Lower lobe of right lung (tissue), 2 donors: ENCODE results near the gene RGS1. TPM values are rescaled to one million over a fixed set of nuclear protein-coding genes. Genes with fewer than 3 reads are reported as not detected.

Experiments
- ATAC-seq, 2 donors: fragments of 200-7000 bp; cut with Tn5 transposase; one replicate each; pipeline ENCODE4 v1.9.1; 2020 to 2022; ENCODE audit warnings: mild to moderate bottlenecking in 2 of 2, moderate library complexity in 2 of 2
- DNase-seq: peaks from one replicate; pipeline ENCODE4 v3.0.0-alpha.2; 2020
- H3K27ac ChIP-seq: fragments of 200-600 bp; one replicate; pipeline ENCODE4 v1.8.0; 2022
- H3K27me3 ChIP-seq: fragments of 200-600 bp; one replicate; pipeline ENCODE4 v1.8.0; 2022; ENCODE audit warnings: low read depth
- H3K36me3 ChIP-seq: fragments of 200-600 bp; one replicate; pipeline ENCODE4 v1.8.0; 2022; ENCODE audit warnings: mild to moderate bottlenecking
- H3K4me1 ChIP-seq: fragments of 200-600 bp; one replicate; pipeline ENCODE4 v1.8.0; 2022
- H3K4me3 ChIP-seq: fragments of 200-600 bp; one replicate; pipeline ENCODE4 v1.8.0; 2022; ENCODE audit warnings: mild to moderate bottlenecking
- H3K9me3 ChIP-seq: fragments of 200-600 bp; one replicate; pipeline ENCODE4 v1.8.0; 2022
- intact Hi-C: fragments of 100-400 bp; cut with DNase I; formaldehyde crosslinking; loops from one replicate; pipeline ENCODE4 v1.11.0; 2022
- total RNA-seq: library from RNA; stranded (reverse); fragmentation: NEBNext Ultra II Directional; extraction: Animal tissue kit (Norgen Biotek cat#: 25700); gene quantifications from one replicate; pipeline ENCODE4 v1.2.1, GENCODE V29; 2021
- TF ChIP-seq, protein P1 (sequence below): fragments of 200-600 bp; IDR thresholded peaks from one replicate; pipeline ENCODE4 v1.8.0; 2022; ENCODE audit warnings: antibody characterized with exemption, mild to moderate bottlenecking
- donor health status: DM: no; HTN: yes; CAD: no; lungs with severe emphysema.

RGS1 gene
- total RNA-seq, 1 donor from 2014 or later = 16.3 TPM

DNA sequence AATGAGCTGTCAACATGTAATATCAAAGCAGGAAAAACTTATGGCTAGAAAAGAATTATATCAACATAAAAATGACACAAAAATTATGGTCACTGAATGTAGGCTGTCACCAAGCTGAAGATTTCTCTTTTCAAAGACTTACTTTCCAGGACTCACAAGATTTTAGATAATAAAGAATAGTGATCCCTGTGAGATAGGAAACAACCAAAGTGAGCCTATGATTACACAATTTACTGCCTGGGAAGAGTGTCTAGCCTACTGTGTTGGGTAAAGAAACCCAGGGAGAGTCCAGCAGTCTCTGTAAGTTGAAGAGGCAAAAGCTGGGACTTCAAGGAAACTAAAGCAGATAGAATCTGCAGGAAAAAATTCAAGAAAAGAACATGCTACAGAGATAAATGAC is 20.2 kb upstream of the RGS1 start:
- Histone ChIP-seq H3K4me1 (peaks cover 5% of the 10 kb centered on the region), H3K9me3 (no peaks in the 10 kb centered on the region), H3K27me3 (no peaks in the 10 kb centered on the region), H3K27ac (no peak overlapping the region), H3K36me3 (no peaks in the 10 kb centered on the region), H3K4me3 (no peak overlapping the region)
- ATAC-seq (no peak), DNase-seq (no peak)
- TF ChIP-seq, protein P1, sequence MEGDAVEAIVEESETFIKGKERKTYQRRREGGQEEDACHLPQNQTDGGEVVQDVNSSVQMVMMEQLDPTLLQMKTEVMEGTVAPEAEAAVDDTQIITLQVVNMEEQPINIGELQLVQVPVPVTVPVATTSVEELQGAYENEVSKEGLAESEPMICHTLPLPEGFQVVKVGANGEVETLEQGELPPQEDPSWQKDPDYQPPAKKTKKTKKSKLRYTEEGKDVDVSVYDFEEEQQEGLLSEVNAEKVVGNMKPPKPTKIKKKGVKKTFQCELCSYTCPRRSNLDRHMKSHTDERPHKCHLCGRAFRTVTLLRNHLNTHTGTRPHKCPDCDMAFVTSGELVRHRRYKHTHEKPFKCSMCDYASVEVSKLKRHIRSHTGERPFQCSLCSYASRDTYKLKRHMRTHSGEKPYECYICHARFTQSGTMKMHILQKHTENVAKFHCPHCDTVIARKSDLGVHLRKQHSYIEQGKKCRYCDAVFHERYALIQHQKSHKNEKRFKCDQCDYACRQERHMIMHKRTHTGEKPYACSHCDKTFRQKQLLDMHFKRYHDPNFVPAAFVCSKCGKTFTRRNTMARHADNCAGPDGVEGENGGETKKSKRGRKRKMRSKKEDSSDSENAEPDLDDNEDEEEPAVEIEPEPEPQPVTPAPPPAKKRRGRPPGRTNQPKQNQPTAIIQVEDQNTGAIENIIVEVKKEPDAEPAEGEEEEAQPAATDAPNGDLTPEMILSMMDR = no peak
- intact Hi-C loops = no loop called here

DNA sequence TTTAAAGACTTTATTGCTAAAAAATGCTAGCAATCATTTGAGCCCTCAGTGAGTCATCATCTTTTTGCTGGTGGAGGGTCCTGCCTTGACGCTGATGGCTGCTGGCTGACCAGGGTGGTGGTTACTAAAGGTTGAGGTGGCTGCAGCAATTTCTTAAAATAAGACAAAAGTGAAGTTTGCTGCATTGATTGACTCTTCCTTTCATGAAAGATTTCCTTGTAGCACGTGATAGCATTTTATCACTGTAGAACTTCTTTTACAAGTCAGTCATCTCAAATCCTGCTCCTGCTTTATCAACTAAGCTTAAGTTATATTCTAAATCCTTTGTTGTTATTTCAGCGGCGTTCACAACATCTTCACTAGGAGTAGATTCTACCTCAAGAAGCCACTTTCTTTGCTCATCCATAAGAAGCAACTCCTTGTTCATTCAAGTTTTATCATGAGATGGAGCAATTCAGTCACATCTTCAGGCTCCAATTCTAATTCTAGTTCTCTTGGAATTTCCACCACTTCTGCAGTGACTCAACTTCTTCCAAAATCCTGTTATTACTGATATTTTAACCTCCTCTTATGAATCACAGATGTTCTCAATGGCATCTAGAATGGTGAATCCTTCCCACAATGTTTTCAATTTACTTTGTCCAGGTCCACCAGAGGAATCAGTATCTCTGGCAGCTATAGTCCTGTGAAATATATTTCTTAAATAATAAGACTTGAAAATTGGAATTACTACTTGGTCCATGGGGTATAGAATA is 17.6 kb upstream of the RGS1 start:
- TF ChIP-seq, protein P1 = no peak
- intact Hi-C loops = no loop called here
- ATAC-seq (no peak), DNase-seq (no peak)
- Histone ChIP-seq H3K27ac (no peak overlapping the region), H3K4me3 (no peak overlapping the region), H3K27me3 (no peaks in the 10 kb centered on the region), H3K36me3 (no peaks in the 10 kb centered on the region), H3K4me1 (no peaks in the 10 kb centered on the region), H3K9me3 (no peaks in the 10 kb centered on the region)

DNA sequence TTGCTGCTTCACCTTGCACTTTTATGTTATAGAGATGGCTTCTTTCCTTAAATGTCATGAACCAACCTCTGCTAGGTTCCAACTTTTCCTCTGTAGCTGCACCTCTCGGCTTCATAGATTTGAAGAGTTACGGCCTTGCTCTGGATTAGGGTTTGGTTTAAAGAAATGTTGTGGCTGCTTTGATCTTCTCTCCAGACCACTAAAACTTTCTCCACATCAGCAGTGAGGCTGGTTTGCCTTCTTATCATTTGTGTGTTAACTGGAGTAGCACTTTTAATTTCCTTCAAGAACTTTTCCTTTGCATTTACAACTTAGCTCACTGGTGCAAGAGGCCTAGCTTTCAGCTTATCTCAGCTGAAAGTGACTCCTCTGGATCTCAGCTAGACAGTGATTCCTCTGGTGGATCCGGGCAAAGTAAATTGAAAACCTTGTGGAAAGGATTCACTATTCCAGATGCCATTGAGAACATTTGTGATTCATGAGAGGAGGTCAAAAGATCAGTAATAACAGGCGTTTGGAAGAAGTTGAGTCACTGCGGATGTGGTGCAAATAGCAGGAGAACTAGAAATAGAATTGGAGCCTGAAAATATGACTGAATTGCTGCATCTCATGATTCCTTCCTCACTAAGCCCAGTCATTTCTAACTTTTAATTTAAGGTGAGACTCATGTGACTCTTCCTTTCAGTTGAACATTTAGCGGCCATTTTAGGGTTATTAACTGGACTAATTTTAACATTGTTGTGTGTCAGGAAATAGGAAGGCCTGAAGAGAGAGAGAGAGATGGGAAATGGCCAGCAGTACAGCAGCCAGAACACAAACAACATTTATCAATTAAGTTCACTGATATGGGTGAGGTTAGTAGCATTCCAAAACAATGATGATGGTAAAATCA is 16.2 kb upstream of the RGS1 start:
- peak overlapping the region; percentile 19 for H3K27ac ChIP-seq
- TF ChIP-seq, protein P1 = no peak
- no peaks in the 10 kb centered on the region for H3K9me3 ChIP-seq
- no peaks in the 10 kb centered on the region for H3K4me1 ChIP-seq
- no peak overlapping the region for H3K4me3 ChIP-seq
- DNase-seq (no peak), ATAC-seq (no peak)
- intact Hi-C loops = no loop called here
- no peaks in the 10 kb centered on the region for H3K36me3 ChIP-seq
- H3K27me3 ChIP-seq = no peaks in the 10 kb centered on the region

DNA sequence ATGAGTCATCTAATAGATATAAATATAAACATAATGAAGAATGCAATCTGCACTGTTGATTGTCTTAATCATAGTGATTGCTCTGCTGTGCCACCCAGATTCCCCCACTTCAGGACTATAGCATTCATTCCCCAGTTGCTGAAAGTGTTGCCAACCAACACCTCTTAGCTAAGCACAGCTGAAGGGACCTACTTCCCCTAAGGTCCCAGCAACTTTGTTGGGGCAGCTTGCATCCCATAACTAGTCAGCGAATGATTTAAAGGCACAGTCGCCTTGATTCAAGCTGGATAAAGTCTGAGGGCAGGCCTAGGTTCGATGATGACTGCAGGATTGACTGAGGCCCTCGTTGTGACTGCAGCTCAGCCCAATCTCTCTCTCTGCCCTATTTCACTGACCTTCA is 14.3 kb upstream of the RGS1 start:
- no peaks in the 10 kb centered on the region for H3K9me3 ChIP-seq
- TF ChIP-seq, protein P1 = no peak
- no peaks in the 10 kb centered on the region for H3K27me3 ChIP-seq
- H3K4me3 ChIP-seq = no peak overlapping the region
- DNase-seq (no peak), ATAC-seq (no peak)
- intact Hi-C loops = no loop called here
- no peaks in the 10 kb centered on the region for H3K4me1 ChIP-seq
- H3K27ac ChIP-seq = no peak overlapping the region
- H3K36me3 ChIP-seq = no peaks in the 10 kb centered on the region

DNA sequence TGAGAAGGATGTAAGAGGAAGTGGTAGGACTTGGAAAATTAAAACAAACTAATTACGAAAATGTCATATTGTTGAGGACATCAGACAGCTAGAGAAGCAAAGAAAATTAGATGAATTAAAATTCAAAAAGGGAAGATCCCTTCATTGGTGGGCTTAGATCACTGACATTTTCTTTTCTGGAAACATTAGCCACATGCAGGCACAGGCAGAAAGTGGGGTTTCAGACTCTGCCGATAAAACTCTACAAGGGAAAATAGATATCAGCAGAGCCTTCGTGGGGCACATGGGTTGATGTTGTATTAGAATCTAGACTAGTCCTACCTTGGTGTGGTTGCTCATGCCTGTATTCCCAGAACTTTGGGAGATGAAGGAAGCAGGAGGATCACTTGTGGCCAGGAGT is 12.4 kb upstream of the RGS1 start:
- no peak for DNase-seq
- intact Hi-C loops = no loop called here
- H3K9me3 ChIP-seq = no peaks in the 10 kb centered on the region
- H3K4me3 ChIP-seq = no peak overlapping the region
- no peaks in the 10 kb centered on the region for H3K4me1 ChIP-seq
- H3K27ac ChIP-seq = no peak overlapping the region
- ATAC-seq = no peak
- H3K27me3 ChIP-seq = no peaks in the 10 kb centered on the region
- TF ChIP-seq, protein P1 = no peak
- no peaks in the 10 kb centered on the region for H3K36me3 ChIP-seq
